ENCODE results near the gene LRRC46. TPM values are rescaled to one million over a fixed set of nuclear protein-coding genes. Genes with fewer than 3 reads are reported as not detected.
A peak's percentile ranks its signal among the peaks of the same experiment; 100 is the strongest.

The LRRC46 gene
- total and polyA plus RNA-seq, 10 of the 15 experiments (the other 5 are each of a cell fraction or from before 2014, with no cell fraction given): 0.15 to 1.8 (median 0.38) TPM; not detected in 1

- no peak overlapping the region; the same call in 1 of the 2 replicates for H2AFZ ChIP-seq (ENCODE audit: control insufficient read depth, low read depth, low read length)
- WGBS (ENCODE audit: insufficient coverage, insufficient replicate concordance, low lambda C conversion rate, missing lambda C conversion rate): 7% methylated on average over 54 of the region's 70 CpGs
- no peak overlapping the region for H3K9ac ChIP-seq (ENCODE audit: control insufficient read depth, insufficient read depth, low read length)
- DNase-seq (ENCODE audit: low read depth, low spot score) (no peak), ATAC-seq (peak; percentile 96), FAIRE-seq (no peak)
- CTCF ChIA-PET: interaction anchor here (0.6 to 1.1 kb wide), 9 partner anchors 72 to 395 kb away, joined by 3 to 12 read pairs (median 4); partner anchors contain the start of gene PNPO
- H3K4me3 ChIP-seq: no peak overlapping the region
- intact Hi-C loops (cut with micrococcal nuclease; ENCODE audit: unreplicated experiment): no loop called here
- no peaks in the 10 kb centered on the region for H3K4me1 ChIP-seq (ENCODE audit: control insufficient read depth, insufficient read depth, low read length)
- no TSS peak for BruUV-seq (replicated peaks)
- H3K27me3 ChIP-seq (replicated peaks in 1 of 2; ENCODE audit: control insufficient read depth in 2 of 2, insufficient read depth in 2 of 2, low read length in 1 of 2): peaks cover 4 to 7% of the 10 kb centered on the region in 2 experiments
- no peaks in the 10 kb centered on the region for H3K9me3 ChIP-seq (replicated peaks; ENCODE audit: control insufficient read depth, insufficient read depth, low read length)
- H3K79me2 ChIP-seq (ENCODE audit: control insufficient read depth, insufficient read depth, low read length): no peaks in the 10 kb centered on the region
- no peak overlapping the region for H3K4me2 ChIP-seq (ENCODE audit: control insufficient read depth, insufficient read depth)
- H3K36me3 ChIP-seq (ENCODE audit: control insufficient read depth in 2 of 2, insufficient read depth in 2 of 2, low read length in 1 of 2): no peaks in the 10 kb centered on the region
- SMC1A ChIA-PET (ENCODE audit: uncharacterized antibody, unreplicated experiment): interaction anchor here (0.6 to 1.1 kb wide), 2 partner anchors 89 to 90 kb away, joined by 3 to 4 read pairs; no protein-coding TSS in a partner anchor
- in situ Hi-C loops (cut with MboI): no loop called here
- H3K27ac ChIP-seq (ENCODE audit: control insufficient read depth, insufficient read depth): no peak overlapping the region
- RAD21 ChIA-PET (ENCODE audit: unreplicated experiment): interaction anchor here (0.7 to 1.7 kb wide), 3 partner anchors 90 to 126 kb away, joined by 4 to 11 read pairs (median 10); no protein-coding TSS in a partner anchor
- POLR2A ChIA-PET: interaction anchor here (0.6 kb wide), 1 partner anchor 37 kb away, joined by 3 read pairs; no protein-coding TSS in a partner anchor
- H4K20me1 ChIP-seq (ENCODE audit: control insufficient read depth, insufficient read depth): no peaks in the 10 kb centered on the region
- TF ChIP-seq KLF5 (IDR thresholded peaks at IDR 0.05; ENCODE audit: partially characterized antibody): no peak
- peak; percentile 24 for TF ChIP-seq SUZ12 (IDR thresholded peaks at IDR 0.05; ENCODE audit: unreplicated experiment)
- TF ChIP-seq JUNB (IDR thresholded peaks at IDR 0.05): no peak
- TF ChIP-seq RB1 (IDR thresholded peaks at IDR 0.05; ENCODE audit: borderline replicate concordance): no peak
- no peak for TF ChIP-seq LARP7 (IDR thresholded peaks at IDR 0.05)
- peak; percentile 53 for TF ChIP-seq HDAC6 (IDR thresholded peaks at IDR 0.05; ENCODE audit: unreplicated experiment)
- no peak for TF ChIP-seq NRF1 (conservative IDR thresholded peaks at IDR 0.05; ENCODE audit: low read depth, low read length)
- no peak for TF ChIP-seq CREM (IDR thresholded peaks at IDR 0.05; ENCODE audit: low read depth)
- no peak for TF ChIP-seq IKZF1 (conservative IDR thresholded peaks at IDR 0.05)
- no peak for TF ChIP-seq USF1 (IDR thresholded peaks at IDR 0.05; ENCODE audit: borderline replicate concordance, extremely low read length, insufficient read depth, low read depth, low read length)
- TF ChIP-seq CTCF (IDR thresholded peaks at IDR 0.05 in 2 of 3, conservative IDR thresholded peaks at IDR 0.05 in 1 of 3; ENCODE audit: control insufficient read depth in 2 of 3, extremely low read depth in 1 of 3, insufficient read depth in 1 of 3, low read depth in 3 of 3, low read length in 3 of 3): peak; percentile 37 to 63 (median 61)
- TF ChIP-seq ZNF687 (IDR thresholded peaks at IDR 0.05): no peak
- TF ChIP-seq GABPA (IDR thresholded peaks at IDR 0.05; ENCODE audit: low read depth): no peak
- TF ChIP-seq YY1 (IDR thresholded peaks at IDR 0.05; ENCODE audit: low read depth, low read length): no peak
- TF ChIP-seq ZBED1 (IDR thresholded peaks at IDR 0.05; ENCODE audit: borderline replicate concordance): no peak
- TF ChIP-seq CBX5 (IDR thresholded peaks at IDR 0.05; ENCODE audit: low read depth): no peak
- TF ChIP-seq RAD21 (IDR thresholded peaks at IDR 0.05; ENCODE audit: insufficient read depth, low read depth, low read length): peak; percentile 50
Observed at GRCh38 chr17:47789611-47790561, 41.6 kb upstream of the LRRC46 start.
